AG04450 (cell line): ENCODE results near the gene ARTN. TPM values are rescaled to one million over a fixed set of nuclear protein-coding genes. Genes with fewer than 3 reads are reported as not detected.

ENCODE experiments used
- CTCF ChIA-PET: fragments of 300-600, 350-600 bp; formaldehyde crosslinking; extraction: SDS; loops from one replicate; lab custom pipeline; 2022; ENCODE audit warnings: antibody characterized with exemption, inconsistent platforms; lab: Charles Lee
- POLR2A ChIA-PET: fragments of 350-600 bp; formaldehyde crosslinking; extraction: SDS; loops from one replicate; lab custom pipeline; 2021; ENCODE audit warnings: antibody characterized with exemption, inconsistent platforms; lab: Yijun Ruan, JAX
- DNase-seq: peaks from one replicate; pipeline ENCODE4 v3.0.0-alpha.2; 2011; ENCODE audit warnings: low read depth, low spot score
- H3K27ac ChIP-seq: one replicate; pipeline ENCODE4 v1.5.1; 2012; ENCODE audit warnings: low read depth, low read length, control low read depth
- H3K27me3 ChIP-seq: one replicate; pipeline ENCODE4 v1.6.0; 2012; ENCODE audit warnings: low read length; ENCODE audit not compliant: control insufficient read depth, insufficient read depth
- H3K4me3 ChIP-seq: 2 replicates; pipeline ENCODE4 v1.5.1; 2011; ENCODE audit warnings: mild to moderate bottlenecking, low read depth, low read length, control low read depth
- H3K9me3 ChIP-seq: 2 replicates; pipeline ENCODE4 v1.5.1; 2012; ENCODE audit warnings: low read length; ENCODE audit not compliant: control insufficient read depth, insufficient read depth
- polyA plus RNA-seq: library from polyadenylated mRNA; depleted of rRNA; stranded (reverse); fragments of >200 nt; gene quantifications from 2 replicates; pipeline ENCODE4 v1.2.3, GENCODE V29; 2011; rRNA removed
- TF ChIP-seq, protein P1 (sequence below): IDR thresholded peaks from 2 replicates; pipeline ENCODE4 v1.5.1; 2011; ENCODE audit warnings: low read depth, low read length, control low read depth, inconsistent platforms

ARTN gene
- polyA plus RNA-seq, 1 experiment, result not detected

GRCh38 chr1:43983253-43983899 lies 49.8 kb downstream of the ARTN start:
- Histone ChIP-seq H3K4me3 (no peak overlapping the region), H3K9me3 (no peaks in the 10 kb centered on the region; the same call in 1 of the 2 replicates), H3K27ac (no peak overlapping the region), H3K27me3 (no peaks in the 10 kb centered on the region)
- no peak for DNase-seq
- TF ChIP-seq, protein P1, sequence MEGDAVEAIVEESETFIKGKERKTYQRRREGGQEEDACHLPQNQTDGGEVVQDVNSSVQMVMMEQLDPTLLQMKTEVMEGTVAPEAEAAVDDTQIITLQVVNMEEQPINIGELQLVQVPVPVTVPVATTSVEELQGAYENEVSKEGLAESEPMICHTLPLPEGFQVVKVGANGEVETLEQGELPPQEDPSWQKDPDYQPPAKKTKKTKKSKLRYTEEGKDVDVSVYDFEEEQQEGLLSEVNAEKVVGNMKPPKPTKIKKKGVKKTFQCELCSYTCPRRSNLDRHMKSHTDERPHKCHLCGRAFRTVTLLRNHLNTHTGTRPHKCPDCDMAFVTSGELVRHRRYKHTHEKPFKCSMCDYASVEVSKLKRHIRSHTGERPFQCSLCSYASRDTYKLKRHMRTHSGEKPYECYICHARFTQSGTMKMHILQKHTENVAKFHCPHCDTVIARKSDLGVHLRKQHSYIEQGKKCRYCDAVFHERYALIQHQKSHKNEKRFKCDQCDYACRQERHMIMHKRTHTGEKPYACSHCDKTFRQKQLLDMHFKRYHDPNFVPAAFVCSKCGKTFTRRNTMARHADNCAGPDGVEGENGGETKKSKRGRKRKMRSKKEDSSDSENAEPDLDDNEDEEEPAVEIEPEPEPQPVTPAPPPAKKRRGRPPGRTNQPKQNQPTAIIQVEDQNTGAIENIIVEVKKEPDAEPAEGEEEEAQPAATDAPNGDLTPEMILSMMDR, result no peak
- ChIA-PET POLR2A (no interaction called here), CTCF (no interaction called here)

DNA sequence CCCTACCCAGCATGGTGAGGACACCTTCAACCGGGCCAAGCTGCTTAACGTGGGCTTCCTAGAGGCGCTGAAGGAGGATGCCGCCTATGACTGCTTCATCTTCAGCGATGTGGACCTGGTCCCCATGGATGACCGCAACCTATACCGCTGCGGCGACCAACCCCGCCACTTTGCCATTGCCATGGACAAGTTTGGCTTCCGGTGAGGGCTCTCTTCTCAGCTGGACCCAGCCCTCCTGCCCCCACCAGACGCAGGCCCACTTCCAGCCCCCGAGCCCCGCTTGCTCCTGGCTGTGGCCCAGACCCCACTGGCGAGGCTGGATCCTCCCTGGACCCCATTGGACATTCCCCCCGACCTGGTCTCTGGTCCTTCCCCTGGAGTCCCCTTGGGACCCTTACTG lies 51.3 kb downstream of the ARTN start:
- Histone ChIP-seq H3K27me3 (no peaks in the 10 kb centered on the region), H3K4me3 (no peak overlapping the region), H3K27ac (no peak overlapping the region), H3K9me3 (no peaks in the 10 kb centered on the region)
- ChIA-PET CTCF (no interaction called here), POLR2A (no interaction called here)
- TF ChIP-seq, protein P1, result no peak
- no peak for DNase-seq

DNA sequence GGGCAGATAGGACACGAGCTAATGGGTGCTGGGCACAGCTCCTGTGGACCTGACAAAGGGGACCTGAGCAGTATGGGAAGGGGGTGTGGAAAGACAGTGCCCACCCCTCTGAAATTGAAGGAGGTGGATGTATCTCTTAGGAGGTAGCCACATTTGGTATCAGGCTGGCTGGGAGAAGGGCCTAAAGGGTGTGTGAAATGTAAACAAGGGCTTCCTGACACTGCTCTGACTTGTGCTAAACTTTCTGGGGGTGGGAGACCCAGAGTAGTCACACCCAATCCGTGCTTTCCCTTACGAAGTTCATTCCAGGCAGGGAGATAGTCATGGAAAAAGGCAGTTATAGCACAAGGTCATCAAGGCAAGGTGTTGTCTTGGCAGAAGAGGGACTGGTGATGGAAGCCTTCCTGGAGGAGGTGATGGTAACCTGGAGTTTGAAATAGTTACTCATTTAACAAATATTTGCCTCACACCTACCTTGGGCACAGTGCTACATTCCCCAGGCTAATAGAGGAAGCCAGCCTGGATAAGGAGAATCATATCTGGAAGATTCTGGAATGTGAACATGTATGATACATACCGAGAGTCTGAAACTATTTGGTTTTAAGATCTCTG lies 52.5 kb downstream of the ARTN start:
- DNase-seq, result no peak
- POLR2A ChIA-PET, result interaction anchor here (1.5 kb wide), 1 partner anchor 11 kb away, joined by 4 read pairs; the partner anchor contains the start of gene ATP6V0B
- H3K4me3 ChIP-seq, result no peak overlapping the region
- no peaks in the 10 kb centered on the region for H3K27me3 ChIP-seq
- H3K9me3 ChIP-seq, result no peaks in the 10 kb centered on the region
- CTCF ChIA-PET, result no interaction called here
- no peak overlapping the region for H3K27ac ChIP-seq
- TF ChIP-seq, protein P1, result no peak

- CTCF ChIA-PET, result interaction anchor here (0.6 kb wide), 1 partner anchor 334 kb away, joined by 3 read pairs; no protein-coding TSS in a partner anchor
- H3K9me3 ChIP-seq, result no peaks in the 10 kb centered on the region
- no peak overlapping the region for H3K4me3 ChIP-seq
- POLR2A ChIA-PET, result interaction anchor here (1.5 kb wide), 1 partner anchor 12 kb away, joined by 4 read pairs; the partner anchor contains the start of gene ATP6V0B
- DNase-seq, result no peak
- TF ChIP-seq, protein P1, result no peak
- H3K27ac ChIP-seq, result no peak overlapping the region
- H3K27me3 ChIP-seq, result no peaks in the 10 kb centered on the region
Measured at GRCh38 chr1:43986712-43987111, 53.1 kb downstream of the ARTN start.

Other genes with a start within 250 kb of the ARTN start
- gene ST3GAL3, start 226.3 kb upstream of the ARTN start, polyA plus RNA-seq, result 11.5 and 13.4 TPM in 2 replicates
- 11.2 and 16.1 TPM in 2 replicates for gene IPO13, start 13.1 kb downstream of the ARTN start, polyA plus RNA-seq
- gene DPH2, start 36.2 kb downstream of the ARTN start, polyA plus RNA-seq, result 17.9 and 22.2 TPM in 2 replicates
- 130 and 140 TPM in 2 replicates for gene ATP6V0B, start 41.2 kb downstream of the ARTN start, polyA plus RNA-seq
- 39.0 and 50.4 TPM in 2 replicates for gene B4GALT2, start 45.4 kb downstream of the ARTN start, polyA plus RNA-seq
- 1.1 and 1.6 TPM in 2 replicates for gene CCDC24, start 57.8 kb downstream of the ARTN start, polyA plus RNA-seq
- 16.3 and 17.3 TPM in 2 replicates for gene SLC6A9, start 97.7 kb downstream of the ARTN start, polyA plus RNA-seq
- gene KLF17, start 185.0 kb downstream of the ARTN start, polyA plus RNA-seq, result 0.14 and 0.21 TPM in 2 replicates
- not detected in 2 replicates for gene KLF18, start 207.8 kb downstream of the ARTN start, polyA plus RNA-seq